Activated CD4-positive, alpha-beta T cell treated with anti-CD3 and anti-CD28 coated beads for 1 hour (primary cell): Measurements from ENCODE around the gene ARHGEF33.
"Not testable (repeated sequence)": the region's sequence is repeated elsewhere in the genome, so short reads cannot be mapped to it uniquely, and the experiment has no call there.

Source experiments
- DNase-seq: peaks from one replicate; pipeline ENCODE4 v3.0.0-alpha.2; 2020

The ARHGEF33 gene

DNA sequence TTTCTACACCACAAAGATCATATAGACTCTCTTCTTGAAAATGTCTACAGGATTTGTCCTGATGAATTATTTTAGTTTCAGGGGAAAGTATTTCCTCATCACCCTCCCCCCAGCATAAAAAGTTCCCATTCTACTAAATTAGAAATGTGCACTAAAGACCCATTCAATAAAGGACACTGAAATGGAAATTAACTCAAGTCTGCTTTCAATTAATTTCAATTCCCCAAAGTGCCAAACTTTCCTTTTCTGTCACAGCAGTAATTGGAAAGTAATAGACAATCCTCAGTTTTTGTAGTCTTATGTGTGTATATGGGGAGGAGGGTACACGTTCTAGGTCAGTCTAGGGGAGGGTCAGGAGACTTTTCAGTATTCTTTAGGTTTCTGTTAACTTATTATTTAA is 21.5 kb downstream of the ARHGEF33 start:
- no peak for DNase-seq

DNA sequence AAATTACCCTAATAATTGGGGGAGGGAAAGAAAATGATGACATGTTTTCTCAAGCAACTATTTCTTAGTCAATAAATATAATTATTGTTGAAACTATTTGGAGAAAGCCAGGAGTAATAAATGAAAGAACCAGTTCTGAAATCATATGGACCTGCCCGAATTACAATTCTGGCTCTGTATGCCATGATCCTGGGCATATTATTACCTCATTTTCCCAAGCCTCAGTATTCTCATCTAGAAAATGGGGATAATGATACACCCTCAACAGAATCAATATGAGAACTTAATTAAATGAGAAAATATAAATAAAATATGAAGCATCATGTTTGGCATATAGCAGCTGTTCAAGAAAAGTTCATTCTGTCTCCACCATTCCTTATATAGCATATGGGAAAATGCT is 22.9 kb downstream of the ARHGEF33 start:
- DNase-seq = no peak

GRCh38 chr2:38922389-38922788 is 32.7 kb downstream of the ARHGEF33 start:
- DNase-seq = no peak

- DNase-seq = no peak
These were observed 33.2 kb downstream of the ARHGEF33 start for GRCh38 chr2:38922902-38923301.

DNA sequence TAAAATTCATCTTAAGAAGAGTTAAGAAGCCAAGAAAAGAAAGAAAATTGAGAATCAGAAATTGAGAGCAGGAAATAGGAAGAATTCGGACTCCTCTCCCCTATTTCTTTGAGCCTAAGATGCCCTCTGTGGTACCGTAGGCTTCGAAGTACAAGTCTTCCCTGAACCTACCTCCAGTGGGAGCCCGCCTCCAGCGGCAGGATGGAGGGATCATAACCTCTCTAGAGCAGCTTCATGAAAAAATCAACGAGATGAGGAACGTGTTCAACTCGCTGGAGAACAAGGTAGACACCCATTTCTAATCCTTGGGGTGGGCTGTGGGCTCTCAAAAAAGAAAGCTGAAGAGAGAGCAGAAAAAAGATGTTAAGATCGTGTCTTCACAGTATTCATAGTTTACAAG is 36.3 kb downstream of the ARHGEF33 start:
- DNase-seq = no peak

- DNase-seq = no peak
These were observed 40.9 kb downstream of the ARHGEF33 start for GRCh38 chr2:38930600-38930999.

DNA sequence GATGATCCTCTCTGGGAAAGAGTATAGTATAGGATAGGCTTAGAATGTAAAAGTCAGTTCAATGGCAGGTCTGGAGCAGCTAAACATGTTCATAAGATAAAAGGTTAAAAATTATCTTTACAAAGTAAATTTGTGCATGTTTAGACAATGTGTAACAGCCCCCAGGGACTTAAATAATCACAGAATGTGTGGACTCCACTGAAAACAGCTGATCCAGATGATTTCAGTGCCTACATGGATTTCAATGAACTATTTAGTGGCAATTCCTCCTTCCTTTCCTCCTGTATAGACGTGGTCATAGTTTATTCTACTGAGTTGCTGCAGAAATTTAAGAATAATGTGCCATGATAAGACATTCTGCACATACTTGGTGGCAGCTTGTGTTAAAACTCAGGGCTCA is 42.9 kb downstream of the ARHGEF33 start:
- DNase-seq = no peak

DNA sequence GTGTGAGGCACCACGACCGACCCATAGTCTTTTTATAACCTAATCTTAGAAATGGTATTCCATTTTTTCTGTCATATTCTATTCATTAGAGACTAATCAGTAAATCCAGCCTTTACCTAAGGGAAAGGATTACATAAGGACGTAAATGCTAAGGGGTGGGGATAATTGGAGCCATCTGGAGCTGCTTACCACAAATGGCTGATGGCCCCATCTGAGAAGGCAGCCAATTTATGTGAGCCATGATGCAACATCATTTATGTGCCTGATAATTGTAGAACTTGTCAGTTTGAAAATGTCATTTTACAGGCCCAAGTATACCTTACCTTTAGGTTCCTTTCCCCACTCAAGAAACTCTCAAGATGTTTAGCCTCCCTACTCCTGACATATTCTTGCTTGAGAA is 44.0 kb downstream of the ARHGEF33 start:
- DNase-seq = no peak

- DNase-seq = no peak
These were observed 45.1 kb downstream of the ARHGEF33 start for GRCh38 chr2:38934742-38935141.

GRCh38 chr2:38935568-38936172 is 46.0 kb downstream of the ARHGEF33 start:
- DNase-seq = no peak

- DNase-seq = not testable (repeated sequence)
These were observed 46.8 kb downstream of the ARHGEF33 start for GRCh38 chr2:38936516-38936915.

- DNase-seq = no peak
These were observed 47.9 kb downstream of the ARHGEF33 start for GRCh38 chr2:38937548-38937947.

DNA sequence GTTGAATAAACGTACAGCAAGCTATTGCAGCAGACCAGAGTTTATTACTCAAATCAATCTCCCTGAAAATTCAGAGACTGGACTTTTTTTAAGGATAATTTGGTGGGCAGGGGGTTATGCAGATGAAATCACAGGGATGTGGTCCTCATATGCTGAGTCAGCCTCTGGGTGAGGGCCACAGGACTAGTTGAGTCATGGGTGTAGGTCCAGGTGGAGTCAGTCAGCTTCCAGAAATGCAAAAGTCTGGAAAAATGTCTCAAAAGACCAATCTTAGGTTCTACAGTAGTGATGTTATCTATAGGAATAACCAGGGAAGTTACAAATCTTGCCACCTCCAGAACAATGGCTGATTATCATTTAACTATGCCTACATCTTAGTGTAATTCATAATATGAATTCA is 51.1 kb downstream of the ARHGEF33 start:
- DNase-seq = no peak

- DNase-seq = no peak
These were observed 54.1 kb downstream of the ARHGEF33 start for GRCh38 chr2:38943784-38944183.

DNA sequence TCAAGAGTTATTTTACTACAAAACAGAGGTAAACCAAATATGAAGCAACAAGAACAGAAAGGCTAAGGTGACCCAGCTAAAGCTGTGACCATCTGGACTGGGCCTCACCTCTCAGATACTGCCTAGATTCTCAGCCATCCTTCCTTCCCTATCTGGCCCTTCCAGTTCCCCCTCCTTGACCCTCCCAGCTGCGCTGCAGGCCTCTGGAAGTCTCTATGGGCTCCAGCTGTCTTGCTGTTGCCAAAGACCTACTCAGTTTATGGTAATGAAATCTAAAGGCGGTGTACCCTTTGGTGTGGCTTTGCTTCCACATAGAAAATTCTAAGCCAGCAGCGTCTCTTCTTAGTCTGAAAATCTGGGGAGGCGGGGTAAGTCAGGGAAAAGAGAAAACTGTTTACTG is 55.7 kb downstream of the ARHGEF33 start:
- DNase-seq = no peak

GRCh38 chr2:38945911-38946310 is 56.2 kb downstream of the ARHGEF33 start:
- DNase-seq = no peak

DNA sequence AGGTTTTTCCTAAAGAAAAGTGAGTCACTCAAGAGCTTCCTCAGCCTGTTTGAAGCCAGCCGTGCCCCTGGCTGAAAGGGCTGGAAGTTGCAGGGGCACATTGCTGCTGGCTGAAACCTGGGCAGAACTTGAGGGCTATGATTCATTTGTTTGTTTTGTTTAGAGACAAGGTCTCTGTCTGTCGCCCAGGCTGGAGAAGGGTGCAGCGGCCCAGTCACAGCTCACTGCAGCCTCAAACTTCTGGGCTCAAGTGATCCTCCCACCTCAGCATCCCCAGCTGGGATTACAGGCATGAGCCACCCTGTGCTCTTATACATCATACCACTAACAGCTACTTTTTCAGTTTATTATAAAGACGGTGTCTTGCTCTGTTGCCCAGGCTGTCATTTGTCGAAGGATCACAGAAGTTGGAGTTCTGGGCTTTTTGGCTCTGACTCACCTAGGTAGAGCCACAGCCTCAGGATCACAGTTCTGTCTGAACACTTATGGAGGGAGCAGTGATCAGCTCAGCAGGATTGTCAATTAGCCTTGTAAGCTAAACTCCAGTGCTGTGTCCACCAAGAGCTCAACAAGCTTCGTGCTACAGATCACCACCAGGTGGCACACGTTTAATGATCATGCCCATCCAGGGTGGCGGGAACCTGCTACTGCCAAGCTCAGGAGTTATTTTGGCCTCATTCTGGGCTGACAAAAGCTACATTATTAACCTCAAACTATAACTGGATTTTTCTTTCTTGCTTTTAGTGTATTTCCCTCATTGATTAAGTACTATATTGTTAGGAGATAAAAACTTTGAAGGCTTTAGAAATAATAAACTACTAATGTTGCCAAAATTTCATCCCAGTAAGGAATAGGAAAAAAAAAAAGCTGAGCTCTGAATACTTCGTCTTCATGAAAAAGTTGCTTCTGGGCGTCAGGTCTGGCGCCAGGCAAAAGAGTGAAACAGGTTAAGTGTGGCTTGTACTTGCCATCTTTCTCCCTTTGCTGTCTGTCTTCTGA is 57.9 kb downstream of the ARHGEF33 start:
- DNase-seq = peak; percentile 34

DNA sequence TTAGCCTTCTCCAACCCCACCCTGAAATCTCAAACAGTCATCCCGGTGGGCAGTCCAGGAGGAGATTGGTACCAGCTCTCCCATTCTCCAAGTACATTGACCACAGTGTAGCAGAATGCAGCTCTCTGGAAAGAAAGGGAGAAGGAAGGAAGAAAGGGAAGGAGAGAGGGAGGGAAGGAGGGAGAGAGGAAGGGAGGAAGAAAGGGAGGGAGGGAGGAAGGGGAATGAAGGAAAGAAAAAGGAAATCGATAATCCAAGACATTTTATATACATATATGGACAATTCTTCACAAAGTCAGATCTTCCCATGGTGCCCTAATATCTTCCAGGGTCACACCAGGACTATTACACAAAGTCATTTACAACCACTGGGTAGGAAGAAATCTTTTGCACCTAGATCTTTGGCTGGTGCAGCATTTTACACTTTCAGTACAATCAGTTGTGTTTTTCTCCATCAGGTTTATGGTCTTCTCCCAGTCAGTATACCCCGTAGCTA is 58.8 kb downstream of the ARHGEF33 start:
- no peak for DNase-seq

DNA sequence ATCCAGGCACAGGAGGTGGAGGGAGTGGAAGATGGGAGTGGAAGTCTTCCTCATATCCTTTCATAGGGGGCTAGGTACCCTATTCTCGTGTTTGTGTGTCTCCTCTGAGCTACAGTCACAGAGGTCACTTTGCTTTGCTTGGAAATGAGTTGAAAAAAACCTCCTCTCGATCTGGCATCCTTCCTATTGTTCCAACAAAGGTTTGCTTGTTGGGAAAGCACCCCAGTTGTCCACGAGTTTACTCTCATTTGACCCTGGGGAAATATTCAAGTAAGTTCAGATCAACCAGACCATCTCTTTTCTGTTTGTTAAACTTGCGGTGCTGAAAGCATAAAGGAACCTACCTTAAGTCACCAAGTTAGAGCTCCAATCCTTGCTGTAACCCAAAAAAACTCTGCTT is 59.3 kb downstream of the ARHGEF33 start:
- DNase-seq = no peak

DNA sequence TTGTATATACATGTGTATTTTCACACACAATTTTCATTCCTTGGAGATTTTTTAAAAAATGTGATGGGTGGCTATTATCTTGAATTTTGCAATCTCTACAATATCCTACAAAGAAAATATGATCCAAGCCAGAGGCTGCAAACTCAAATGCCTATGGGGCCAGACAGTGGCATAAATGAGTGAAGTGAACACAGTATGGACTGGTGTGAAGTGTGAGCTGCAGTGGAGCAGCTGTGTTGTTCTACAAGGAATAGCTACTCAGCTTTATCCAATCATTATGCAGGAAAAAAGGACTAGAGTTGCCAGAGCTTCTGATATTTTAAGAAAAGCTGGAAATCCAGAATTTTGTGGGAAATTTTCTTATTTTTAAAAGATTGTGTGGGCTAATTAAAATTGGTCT is 62.1 kb downstream of the ARHGEF33 start:
- no peak for DNase-seq

DNA sequence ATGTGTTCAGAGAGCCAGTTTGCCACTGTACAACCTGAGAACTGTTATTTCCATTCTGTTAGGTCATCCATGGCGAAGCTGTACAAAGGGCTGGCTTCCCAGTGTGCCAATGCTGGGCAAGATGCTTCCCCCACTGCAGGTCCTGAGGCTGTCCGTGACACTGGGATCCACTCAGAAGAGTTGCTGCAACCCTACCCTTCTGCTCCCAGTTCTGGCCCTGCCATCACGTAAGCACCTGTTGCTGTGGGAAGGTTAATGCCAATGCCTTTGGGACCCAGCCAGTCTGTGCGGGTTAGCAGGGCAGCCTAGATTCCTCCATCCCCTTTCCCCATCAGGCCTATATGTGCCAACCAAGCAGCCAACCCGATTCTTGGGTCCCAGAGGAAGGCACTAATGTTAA is 68.3 kb downstream of the ARHGEF33 start:
- DNase-seq = no peak

- no peak for DNase-seq
These were observed 69.8 kb downstream of the ARHGEF33 start for GRCh38 chr2:38959466-38959865.

DNA sequence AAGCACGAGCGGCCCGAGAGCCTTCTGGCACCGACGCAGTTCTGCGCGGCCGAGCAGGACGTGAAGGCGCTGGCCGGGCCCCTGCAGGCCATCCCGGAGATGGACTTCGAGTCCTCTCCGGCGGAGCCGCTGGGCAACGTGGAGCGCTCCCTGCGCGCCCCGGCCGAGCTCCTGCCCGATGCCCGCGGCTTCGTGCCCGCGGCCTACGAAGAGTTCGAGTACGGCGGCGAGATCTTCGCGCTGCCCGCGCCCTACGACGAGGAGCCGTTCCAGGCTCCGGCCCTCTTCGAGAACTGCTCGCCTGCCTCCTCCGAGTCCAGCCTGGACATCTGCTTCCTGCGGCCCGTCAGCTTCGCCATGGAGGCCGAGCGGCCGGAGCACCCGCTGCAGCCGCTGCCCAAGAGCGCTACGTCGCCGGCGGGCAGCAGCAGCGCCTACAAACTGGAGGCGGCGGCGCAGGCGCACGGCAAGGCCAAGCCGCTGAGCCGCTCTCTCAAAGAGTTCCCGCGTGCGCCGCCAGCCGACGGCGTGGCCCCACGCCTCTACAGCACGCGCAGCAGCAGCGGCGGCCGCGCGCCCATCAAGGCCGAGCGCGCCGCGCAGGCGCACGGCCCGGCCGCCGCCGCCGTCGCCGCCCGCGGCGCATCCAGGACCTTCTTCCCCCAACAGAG is 70.4 kb downstream of the ARHGEF33 start:
- DNase-seq = peak; percentile 40
